SIG-M5 treated with dmso at 0.1 percent for 504 hours (cell line): Measurements from ENCODE around the gene GALNT12.

Experiments
- DNase-seq: peaks from one replicate; lab custom pipeline; 2025; ENCODE audit not compliant: unreplicated experiment; lab: John Stamatoyannopoulos, UW

Gene GALNT12

GRCh38 chr9:98899408-98900056 is 92.1 kb downstream of the GALNT12 start:
- no peak for DNase-seq
